Tibial nerve (tissue), 3 donors: Measurements from ENCODE around the gene NKG7.

Experiments
- POLR2A ChIP-seq, 2 donors: fragments of 450-650 bp; IDR thresholded peaks; one replicate each; pipeline ENCODE4 v1.6.1; 2017; ENCODE audit warnings: antibody characterized with exemption in 2 of 2, mild to moderate bottlenecking in 2 of 2, moderate library complexity in 2 of 2
- TF ChIP-seq, protein P1 (sequence below), 5 experiments: fragments of 200-600 bp in 3 of 5; fragments of 450-650 bp in 2 of 5; sonication (generic) in 3 of 5; IDR thresholded peaks; one replicate each; pipeline ENCODE4 v1.5.1; 2016 to 2019; ENCODE audit warnings: antibody characterized with exemption in 5 of 5, mild to moderate bottlenecking in 3 of 5, moderate library complexity in 2 of 5

DNA sequence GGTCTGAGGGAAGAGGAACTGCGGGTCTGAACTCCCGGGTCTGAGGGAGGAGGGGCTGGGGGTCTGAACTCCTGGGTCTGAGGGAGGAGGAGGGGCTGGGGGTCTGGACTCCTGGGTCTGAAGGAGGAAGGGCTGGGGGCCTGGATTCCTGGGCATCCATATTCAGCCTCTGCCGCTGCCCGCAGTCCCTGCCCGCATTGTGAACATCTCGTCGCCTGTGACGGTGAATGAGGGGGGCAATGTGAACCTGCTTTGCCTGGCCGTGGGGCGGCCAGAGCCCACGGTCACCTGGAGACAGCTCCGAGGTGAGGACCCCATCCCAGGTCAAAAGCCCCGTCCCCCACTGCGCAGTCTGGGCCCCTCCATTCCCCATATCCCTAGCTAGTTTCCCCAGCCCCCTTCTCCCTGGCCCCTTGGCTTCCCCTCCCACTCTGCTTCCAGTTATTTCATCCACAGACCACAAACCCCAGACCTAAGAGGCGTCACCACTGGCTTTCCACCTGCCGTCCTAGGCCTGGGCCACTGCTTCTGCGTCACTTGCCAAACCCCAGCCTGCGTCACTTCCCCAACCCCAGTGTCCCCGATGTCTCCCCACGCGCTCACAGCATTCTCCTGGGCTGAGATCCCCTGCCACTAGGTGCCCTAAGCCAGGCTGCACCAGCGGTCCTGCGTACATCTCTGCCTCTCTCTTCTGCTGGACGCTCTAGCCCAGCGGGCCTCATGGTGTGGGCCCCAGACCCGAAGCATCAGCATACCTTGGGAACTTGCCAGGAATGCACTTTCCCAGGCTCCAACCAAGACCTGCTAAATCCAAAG, 47.1 kb downstream of the NKG7 start:
- TF ChIP-seq, protein P1, sequence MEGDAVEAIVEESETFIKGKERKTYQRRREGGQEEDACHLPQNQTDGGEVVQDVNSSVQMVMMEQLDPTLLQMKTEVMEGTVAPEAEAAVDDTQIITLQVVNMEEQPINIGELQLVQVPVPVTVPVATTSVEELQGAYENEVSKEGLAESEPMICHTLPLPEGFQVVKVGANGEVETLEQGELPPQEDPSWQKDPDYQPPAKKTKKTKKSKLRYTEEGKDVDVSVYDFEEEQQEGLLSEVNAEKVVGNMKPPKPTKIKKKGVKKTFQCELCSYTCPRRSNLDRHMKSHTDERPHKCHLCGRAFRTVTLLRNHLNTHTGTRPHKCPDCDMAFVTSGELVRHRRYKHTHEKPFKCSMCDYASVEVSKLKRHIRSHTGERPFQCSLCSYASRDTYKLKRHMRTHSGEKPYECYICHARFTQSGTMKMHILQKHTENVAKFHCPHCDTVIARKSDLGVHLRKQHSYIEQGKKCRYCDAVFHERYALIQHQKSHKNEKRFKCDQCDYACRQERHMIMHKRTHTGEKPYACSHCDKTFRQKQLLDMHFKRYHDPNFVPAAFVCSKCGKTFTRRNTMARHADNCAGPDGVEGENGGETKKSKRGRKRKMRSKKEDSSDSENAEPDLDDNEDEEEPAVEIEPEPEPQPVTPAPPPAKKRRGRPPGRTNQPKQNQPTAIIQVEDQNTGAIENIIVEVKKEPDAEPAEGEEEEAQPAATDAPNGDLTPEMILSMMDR (IDR thresholded peaks at IDR 0.05): no peak
- no peak for TF ChIP-seq POLR2A (IDR thresholded peaks at IDR 0.05)
